AML-193 (cell line): ENCODE measurements around the gene NOXO1.
"Not testable (repeated sequence)": the region's sequence is repeated elsewhere in the genome, so short reads cannot be mapped to it uniquely, and the experiment has no call there.

Experiments used
- DNase-seq, 2 experiments: peaks; one replicate each; lab custom pipeline; 2025; lab: John Stamatoyannopoulos, UW

Gene NOXO1

DNA sequence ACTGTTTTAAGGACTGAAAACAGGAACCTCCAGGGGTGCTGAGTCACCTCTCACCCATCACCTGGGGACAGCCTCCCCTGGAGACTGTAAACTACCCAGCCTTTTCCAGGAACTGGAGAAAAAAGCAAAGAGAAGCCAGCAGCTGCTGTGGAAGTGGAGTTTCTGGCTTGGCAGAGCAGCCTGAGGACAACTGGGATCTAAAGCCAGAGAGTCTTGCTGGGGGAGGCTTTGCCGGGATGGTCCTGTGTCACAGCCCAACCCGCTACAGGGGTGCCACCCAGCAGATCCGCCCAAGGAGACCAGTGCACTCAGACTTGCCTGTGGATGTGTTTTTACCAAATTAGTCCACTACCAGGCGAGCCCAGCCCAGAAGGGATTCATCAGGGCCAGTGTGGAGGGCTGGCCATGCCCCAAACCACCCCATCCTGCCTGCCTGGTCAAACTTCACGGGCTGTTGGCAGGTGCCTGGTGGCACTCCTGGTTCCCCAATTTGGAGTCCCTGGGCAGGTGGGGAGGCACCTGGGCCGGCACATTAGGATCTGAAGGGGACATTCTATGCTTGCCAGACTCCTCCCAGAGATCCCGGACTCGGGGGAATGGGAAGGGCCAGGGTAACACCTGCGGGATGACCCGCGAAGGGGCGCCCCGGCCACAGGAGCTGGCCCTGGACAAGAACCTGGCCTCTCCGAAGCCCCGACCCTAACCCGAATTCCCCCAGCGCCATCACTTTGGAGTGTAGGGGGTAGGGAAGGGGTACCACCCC, 39.0 kb downstream of the NOXO1 start:
- peak; percentile 66 to 74 for DNase-seq

- DNase-seq = no peak
Measured at GRCh38 chr16:1941162-1942046, 39.9 kb downstream of the NOXO1 start.

- DNase-seq = no peak
Measured at GRCh38 chr16:1940273-1941161, 40.8 kb downstream of the NOXO1 start.

- not testable (repeated sequence) for DNase-seq
Measured at GRCh38 chr16:1939833-1940232, 41.4 kb downstream of the NOXO1 start.

DNA sequence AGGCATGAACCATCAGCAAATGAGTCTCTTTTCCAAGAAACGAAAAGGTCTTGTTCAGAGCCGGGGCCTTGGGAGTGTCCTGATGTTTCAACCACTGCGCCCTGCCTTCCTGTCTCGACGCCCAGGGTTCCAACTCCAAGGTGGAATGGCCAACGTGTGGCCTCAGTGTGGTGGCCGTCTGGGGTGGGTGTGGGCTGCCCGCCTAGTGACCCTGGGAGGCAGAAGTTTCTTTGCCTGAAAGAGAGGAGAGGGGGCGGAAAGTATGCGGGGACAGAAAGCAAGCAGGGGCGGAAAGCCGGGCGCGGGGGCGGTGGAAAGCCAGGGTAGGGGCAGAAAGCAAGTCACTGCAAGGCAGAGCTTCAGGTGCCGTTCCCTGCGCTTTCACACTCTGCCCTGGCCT, 42.4 kb downstream of the NOXO1 start:
- no peak for DNase-seq

- peak; percentile 63 to 81 for DNase-seq
Measured at GRCh38 chr16:1938316-1938715, 43.0 kb downstream of the NOXO1 start.

GRCh38 chr16:1936945-1937479, 44.3 kb downstream of the NOXO1 start:
- no peak for DNase-seq

DNA sequence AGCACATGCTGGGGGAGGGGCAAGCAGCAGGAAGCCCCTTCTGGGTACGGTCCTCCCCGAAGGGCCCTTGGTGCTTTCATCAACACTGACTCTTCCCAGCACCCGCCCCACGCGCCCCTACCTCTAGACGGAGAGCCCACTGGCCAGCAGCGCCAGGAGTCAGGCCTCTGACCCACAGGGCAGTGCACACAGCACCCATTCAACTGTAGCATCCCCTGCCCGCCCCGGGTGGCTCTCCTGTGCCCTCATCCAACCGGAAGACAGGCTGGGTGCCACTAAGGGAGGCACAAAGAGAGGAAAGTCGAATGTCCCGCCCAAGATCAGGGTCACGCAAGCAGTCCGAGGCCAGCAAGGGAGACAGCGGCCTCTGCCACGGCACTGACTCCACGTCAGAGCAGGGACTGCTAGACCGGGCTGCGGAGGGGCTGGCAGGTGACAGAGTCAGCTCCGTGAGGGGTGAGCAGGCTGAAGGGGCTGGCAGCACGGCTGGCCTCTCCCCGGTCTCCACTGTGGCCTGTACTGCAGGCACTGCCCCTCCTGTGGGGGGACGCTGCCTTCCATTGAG, 48.1 kb downstream of the NOXO1 start:
- no peak for DNase-seq

GRCh38 chr16:1932050-1933028, 48.9 kb downstream of the NOXO1 start:
- no peak for DNase-seq

- DNase-seq = no peak
Measured at GRCh38 chr16:1930338-1930720, 50.9 kb downstream of the NOXO1 start.

DNA sequence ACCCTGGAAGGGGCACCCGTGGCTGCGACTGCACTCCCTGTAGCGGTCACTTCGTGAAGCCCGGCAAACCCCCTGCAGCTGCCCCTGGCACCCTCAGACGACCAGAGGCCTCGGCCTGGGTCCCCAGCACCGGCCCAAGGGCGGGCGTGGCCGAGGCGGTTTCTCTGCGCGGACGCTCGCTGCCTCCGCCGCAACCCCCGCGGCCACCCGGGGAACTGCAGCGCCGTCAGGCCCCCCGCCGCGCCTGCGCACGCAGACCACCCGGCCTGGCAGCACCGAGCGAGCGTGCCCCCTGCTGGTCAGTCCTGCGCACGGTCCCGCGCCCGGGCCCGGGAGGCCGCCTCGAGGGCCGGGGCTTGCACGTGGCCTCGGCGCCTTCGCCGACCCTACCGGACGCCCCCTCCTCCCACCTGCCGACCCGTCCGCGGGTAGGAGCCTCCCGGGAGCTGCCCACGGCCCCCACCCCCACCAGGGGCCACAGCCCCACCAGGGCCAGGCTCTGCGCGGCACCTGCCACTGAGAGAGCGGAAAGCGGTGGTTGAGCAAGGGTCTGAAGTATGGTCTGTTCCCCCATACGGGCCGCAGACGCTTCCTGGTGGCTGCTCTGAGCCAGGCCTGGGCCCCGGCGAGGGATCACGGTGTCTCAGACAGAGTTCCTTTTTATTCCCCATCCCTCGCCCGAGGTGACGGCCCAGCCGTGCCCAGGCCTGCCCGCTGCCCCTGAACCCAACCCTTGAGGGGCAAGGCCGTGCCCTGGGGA, 51.5 kb downstream of the NOXO1 start:
- peak; percentile 73 to 76 for DNase-seq

- peak in 1 of 2 experiments; percentile 10 for DNase-seq
Measured at GRCh38 chr16:1929105-1929504, 52.2 kb downstream of the NOXO1 start.
